Pancreas (tissue), 10 donors: Measurements from ENCODE around the gene VPS25. TPM values are rescaled to one million over a fixed set of nuclear protein-coding genes. Genes with fewer than 3 reads are reported as not detected.

ENCODE experiments used
- ATAC-seq, 4 donors: fragments of 200-7000 bp; cut with Tn5 transposase; one replicate each; pipeline versions ENCODE4 v1.8.0 to v1.9.1; 2020; ENCODE audit warnings: mild to moderate bottlenecking in 4 of 4, moderate library complexity in 4 of 4
- DNase-seq, 6 donors: peaks; one replicate each; pipeline ENCODE4 v3.0.0-alpha.2; 2020
- FAIRE-seq: peaks from 2 replicates; lab custom pipeline; 2012; peaks lifted over from hg19 to GRCh38; lab: Jason Lieb, UNC
- H3K27ac ChIP-seq, 4 donors: fragments of 200-600 bp; sonication (generic); 1 replicate in 3 of 4; 2 replicates in 1 of 4; pipeline versions ENCODE4 v1.5.0 to v1.8.0; 2020
- H3K27me3 ChIP-seq, 4 donors: fragments of 200-600 bp; one replicate each; pipeline ENCODE4 v1.8.0; 2021
- H3K36me3 ChIP-seq, 3 donors: fragments of 200-600 bp; sonication (generic) in 1 of 3; one replicate each; pipeline versions ENCODE4 v1.5.0 to v1.8.0; 2020 to 2021
- H3K4me1 ChIP-seq, 3 donors: fragments of 200-600 bp; one replicate each; pipeline ENCODE4 v1.8.0; 2021
- H3K4me3 ChIP-seq, 4 donors: fragments of 200-600 bp; sonication (generic) in 2 of 4; one replicate each; pipeline versions ENCODE4 v1.5.0 to v1.8.0; 2020 to 2021
- H3K9me3 ChIP-seq, 4 donors: fragments of 200-600 bp; one replicate each; pipeline ENCODE4 v1.8.0; 2021
- CTCF ChIP-seq, 4 donors: fragments of 200-600 bp; sonication (generic) in 3 of 4; IDR thresholded peaks; one replicate each; pipeline versions ENCODE4 v1.5.0 to v1.8.0; 2021; ENCODE audit warnings: antibody characterized with exemption in 4 of 4
- WGBS, 2 donors: extraction: QIAGEN DNeasy Blood & Tissue Kit; methylation state at CpG; one replicate each; pipeline ENCODE4 v1.1.7; 2013; 5-methylcytosine and 5-hydroxymethylcytosine counted together
- intact Hi-C, 3 donors: fragments of 100-400 bp; cut with DNase I; formaldehyde crosslinking; loops; one replicate each; pipeline versions ENCODE4 v1.11.1 to v1.14.2; 2022
- polyA plus RNA-seq, 2 donors: library from polyadenylated mRNA; stranded (reverse); fragments of 200-250 nt; gene quantifications; one replicate each; pipeline ENCODE4 v1.2.3, GENCODE V29; 2013
- total RNA-seq, 6 donors: library from RNA; stranded (reverse); fragmentation: NEBNext Ultra II Directional in 4 of 6; extraction: Animal tissue kit (Norgen Biotek cat#: 25700) in 4 of 6; gene quantifications; one replicate each; pipeline versions ENCODE4 v1.2.1 to v1.2.4, GENCODE V29; 2021 to 2023
- donor health status: healthy with polysubstance abuse.
- donor health status: DM: no; HTN: no; CAD: no; lungs with moderate emphysema.
- donor health status: DM: no; HTN: no; CAD: no.
- donor health status: control.
- donor health status: control.
- donor health status: Bipolar disorder and iron deficiency.
- donor health status: DM: yes; HTN: yes; CAD: no.
- donor health status: DM: no; HTN: no; CAD: no.
- donor health status: DM: no; HTN: no; CAD: no.
- donor health status: DM: yes; HTN: yes; CAD: no.

Gene VPS25
- total and polyA plus RNA-seq, 8 donors, result 18.1 to 46.9 (median 26.0) TPM

- ATAC-seq (no peak), FAIRE-seq (no peak), DNase-seq (no peak)
- Histone ChIP-seq H3K4me1 (peaks cover 0 to 19% (median 7%) of the 10 kb centered on the region in 3 donors), H3K4me3 (peak overlapping the region; percentile 51 to 73 (median 58)), H3K36me3 (no peaks in the 10 kb centered on the region), H3K27me3 (no peaks in the 10 kb centered on the region), H3K27ac (peak overlapping the region; percentile 70 to 95 (median 84)), H3K9me3 (no peaks in the 10 kb centered on the region)
- intact Hi-C loops, result no loop called here
- 28 to 40% methylated on average over 10 of the region's 10 CpGs for WGBS, 2 donors
- TF ChIP-seq CTCF (IDR thresholded peaks at IDR 0.05), result no peak
Measured at GRCh38 chr17:42743595-42744282, 29.5 kb upstream of the VPS25 start.

- no peak for TF ChIP-seq CTCF (IDR thresholded peaks at IDR 0.05)
- no peak for FAIRE-seq
- ATAC-seq, result peak; percentile 80 to 91 (median 87)
Measured at GRCh38 chr17:42744283-42744805, 28.9 kb upstream of the VPS25 start.

GRCh38 chr17:42744806-42745617, 28.2 kb upstream of the VPS25 start, which contains the start of gene EZH1:
Gene EZH1 (minus strand): TSS chr17:42745040. CDS start chr17:42728941, 16,099 bp downstream.
- Histone ChIP-seq H3K4me1 (peaks cover 0 to 19% (median 7%) of the 10 kb centered on the region in 3 donors), H3K4me3 (peak within 1 kb of the TSS; percentile 51 to 73 (median 58)), H3K27ac (peak within 1 kb of the TSS; percentile 70 to 95 (median 84)), H3K9me3 (no peaks in the 10 kb centered on the region), H3K36me3 (no peaks in the 10 kb centered on the region), H3K27me3 (no peaks in the 10 kb centered on the region)
- FAIRE-seq, result no peak
- TF ChIP-seq CTCF (IDR thresholded peaks at IDR 0.05), result no peak
- 4 to 5% methylated on average over 46 to 50 of the region's 50 CpGs for WGBS, 2 donors
- peak; percentile 94 to 99 (median 97) for ATAC-seq
- peak; percentile 84 to 97 (median 94) for DNase-seq
- intact Hi-C loops, result no loop called here

More at GRCh38 chr17:42744283-42744805, 28.9 kb upstream of the VPS25 start:
- no peaks in the 10 kb centered on the region for H3K27me3 ChIP-seq
- H3K9me3 ChIP-seq, result no peaks in the 10 kb centered on the region
- no peaks in the 10 kb centered on the region for H3K36me3 ChIP-seq
- 1 to 2% methylated on average over 32 of the region's 32 CpGs for WGBS, 2 donors
- DNase-seq, result peak; percentile 62 to 92 (median 84)
- peaks cover 0 to 19% (median 7%) of the 10 kb centered on the region in 3 donors for H3K4me1 ChIP-seq
- intact Hi-C loops, result no loop called here
- peak overlapping the region; percentile 51 to 73 (median 58) for H3K4me3 ChIP-seq
- H3K27ac ChIP-seq, result peak overlapping the region; percentile 70 to 95 (median 84)

GRCh38 chr17:42748202-42748907, 24.9 kb upstream of the VPS25 start:
- H3K9me3 ChIP-seq, result no peaks in the 10 kb centered on the region
- no peak overlapping the region for H3K4me3 ChIP-seq
- no peaks in the 10 kb centered on the region for H3K36me3 ChIP-seq
- DNase-seq, result no peak
- intact Hi-C loops, result no loop called here
- no peak for ATAC-seq
- peaks cover 0 to 10% (median 7%) of the 10 kb centered on the region in 3 donors for H3K4me1 ChIP-seq
- 42 to 61% methylated on average over 7 of the region's 7 CpGs for WGBS, 2 donors
- no peaks in the 10 kb centered on the region for H3K27me3 ChIP-seq
- H3K27ac ChIP-seq, result no peak overlapping the region
- TF ChIP-seq CTCF (IDR thresholded peaks at IDR 0.05), result no peak
- FAIRE-seq, result no peak
